DND-41 (cell line): ENCODE data around the gene GRIK2.

Experiments
- CTCF ChIP-seq: IDR thresholded peaks from 2 replicates; pipeline ENCODE4 v1.5.1; 2012; ENCODE audit warnings: borderline replicate concordance, low read length, moderate library complexity, mild to moderate bottlenecking; ENCODE audit not compliant: poor library complexity, severe bottlenecking; ENCODE audit errors: extremely low read depth
- EZH2 ChIP-seq: IDR thresholded peaks from 3 replicates; pipeline ENCODE4 v1.6.1; 2012; ENCODE audit warnings: borderline replicate concordance, low read depth, mild to moderate bottlenecking, moderate library complexity, low read length, inconsistent platforms; ENCODE audit not compliant: severe bottlenecking

DNA sequence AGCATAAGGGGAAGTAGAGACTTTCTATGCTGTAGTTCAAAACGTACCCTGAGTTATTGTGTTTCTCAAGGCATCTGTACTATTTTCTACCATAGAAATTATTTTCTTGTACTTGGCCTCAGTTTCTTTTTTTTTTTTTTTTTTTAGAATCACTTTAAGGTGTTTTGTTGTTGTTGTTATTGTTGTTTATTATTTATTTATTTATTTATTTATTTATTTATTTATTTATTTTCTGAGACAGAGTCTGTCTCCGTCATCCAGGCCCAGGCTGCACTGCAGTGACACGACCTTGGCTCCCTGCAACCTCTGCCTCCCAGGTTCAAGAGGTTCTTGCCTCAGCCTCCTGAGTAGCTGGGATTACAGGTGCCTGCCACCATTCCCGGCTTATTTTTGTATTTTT lies 179.1 kb downstream of the GRIK2 start:
- TF ChIP-seq CTCF (no peak), EZH2 (no peak)
